Erythroblast (primary cell): ENCODE results near the gene CDH11.

Source experiments
- GATA1 ChIP-seq: IDR thresholded peaks from 2 replicates; pipeline ENCODE4 v1.6.1; 2011; ENCODE audit warnings: low read depth, mild to moderate bottlenecking, control low read depth, low read length, moderate library complexity
- POLR2A ChIP-seq: IDR thresholded peaks from 2 replicates; pipeline ENCODE4 v1.6.1; 2011; ENCODE audit warnings: mild to moderate bottlenecking, low read length

- TF ChIP-seq POLR2A = no peak
- no peak for TF ChIP-seq GATA1
These were observed 26.7 kb downstream of the CDH11 start for GRCh38 chr16:65095090-65095728.
